Islet of Langerhans (tissue), 1 donor: ENCODE data around the gene LRRC28.
A peak's percentile ranks its signal among the peaks of the same experiment; 100 is the strongest.

Source experiments
- FAIRE-seq: peaks from one replicate; lab custom pipeline; 2011; peaks lifted over from hg19 to GRCh38; lab: Jason Lieb, UNC

Gene LRRC28

DNA sequence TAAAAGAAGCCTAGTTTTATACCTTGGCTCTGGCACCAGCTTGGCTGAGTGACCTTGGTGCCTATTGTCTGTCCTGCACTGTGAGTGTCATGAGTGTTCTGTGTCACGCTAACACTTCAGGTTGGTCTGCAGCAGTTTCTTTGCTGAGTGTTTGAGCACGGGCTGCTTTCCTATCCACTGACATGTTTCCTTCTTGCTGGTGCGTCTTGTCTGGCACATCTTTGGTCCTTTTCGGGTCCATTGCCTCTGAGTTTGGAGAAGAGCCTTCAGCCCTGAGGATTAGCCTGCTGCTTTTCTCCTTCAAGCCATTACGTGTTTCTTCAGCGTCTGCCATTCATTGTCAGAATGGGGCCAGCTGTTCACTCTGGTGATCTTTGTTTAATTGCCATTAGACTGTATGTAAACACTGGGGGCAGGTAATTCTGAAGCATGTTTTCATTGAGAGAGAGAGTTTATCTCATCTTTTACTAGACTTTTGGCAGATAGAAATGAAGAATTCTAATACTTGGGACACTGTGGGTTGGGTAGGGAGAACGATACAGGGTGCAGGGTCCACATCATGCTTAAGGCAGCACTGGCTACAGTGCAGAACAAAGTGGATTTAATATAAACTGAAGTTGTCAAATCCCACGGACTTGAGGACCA is 55.5 kb downstream of the LRRC28 start:
- peak; percentile 82 for FAIRE-seq

DNA sequence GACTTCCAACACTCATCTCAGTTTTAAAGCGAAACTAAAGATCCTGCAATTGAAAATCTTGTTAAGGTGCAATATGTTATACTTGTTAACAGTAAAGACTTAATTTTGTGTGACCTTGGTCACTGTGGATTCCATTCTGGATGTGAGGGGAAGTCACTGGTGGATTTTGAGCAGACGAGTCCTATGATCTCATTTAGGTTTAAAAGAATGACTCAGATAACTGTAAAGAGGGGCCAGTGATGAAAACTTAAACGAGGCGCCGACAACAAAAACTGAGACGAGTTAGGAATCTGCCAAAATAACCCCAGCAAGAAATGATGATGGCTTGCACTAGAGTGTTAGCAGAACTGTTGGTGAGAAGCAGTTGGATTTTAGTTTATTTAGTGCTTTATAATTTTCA is 56.5 kb downstream of the LRRC28 start:
- no peak for FAIRE-seq

DNA sequence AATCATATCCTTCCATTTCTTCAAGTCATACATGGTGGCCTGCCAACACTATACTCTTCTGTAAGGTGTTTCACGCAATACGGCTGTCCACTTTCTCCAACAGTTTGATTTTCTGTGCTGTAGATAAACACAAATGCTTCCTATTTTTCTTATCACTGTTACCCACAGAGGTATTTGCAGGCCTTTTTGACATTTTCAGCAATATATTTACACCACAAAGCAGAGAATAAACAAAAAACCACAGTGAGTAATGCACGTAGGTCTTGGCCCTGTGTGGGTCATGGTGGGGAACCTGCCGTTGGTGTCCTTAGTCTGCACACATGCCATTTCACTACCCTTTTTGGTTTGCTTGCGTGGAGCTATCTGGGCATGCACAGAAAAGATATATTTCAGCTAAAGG is 59.5 kb downstream of the LRRC28 start:
- FAIRE-seq, result no peak

DNA sequence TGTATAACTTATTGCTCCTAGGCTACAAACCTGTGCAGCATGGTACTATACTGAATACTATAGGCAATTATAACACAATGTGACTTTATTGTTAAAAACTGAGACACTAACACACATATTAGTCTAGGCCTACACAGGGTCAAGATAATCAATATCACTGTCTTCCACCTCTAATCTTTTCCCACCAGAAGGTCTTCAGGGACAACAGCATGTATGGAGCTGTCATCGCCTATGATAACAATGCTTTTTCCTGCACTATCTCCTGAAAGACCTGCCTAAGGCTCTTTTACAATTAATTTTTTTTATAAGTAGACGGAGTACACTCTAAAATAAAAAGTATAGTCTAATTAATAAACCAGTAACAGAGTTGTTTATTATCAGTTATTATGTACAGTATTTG is 60.9 kb downstream of the LRRC28 start:
- FAIRE-seq, result no peak

DNA sequence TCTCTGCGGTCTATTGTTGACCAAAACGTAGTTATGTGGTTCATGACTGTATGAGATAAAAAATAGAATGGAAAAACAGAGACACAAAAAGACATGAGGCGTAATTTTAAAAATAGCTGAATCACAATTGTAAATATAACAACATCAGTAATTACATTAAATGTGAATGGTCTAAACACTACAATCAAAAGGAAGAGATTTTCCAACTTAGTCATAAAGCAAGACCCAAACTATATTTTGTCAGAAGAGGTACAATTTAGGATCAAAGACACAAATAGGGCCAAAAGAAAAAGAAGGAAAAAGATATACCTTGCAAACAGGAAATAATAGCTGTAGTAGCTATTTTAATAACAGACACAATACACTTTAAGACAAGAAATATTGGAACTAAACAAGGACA is 61.5 kb downstream of the LRRC28 start:
- FAIRE-seq, result no peak

DNA sequence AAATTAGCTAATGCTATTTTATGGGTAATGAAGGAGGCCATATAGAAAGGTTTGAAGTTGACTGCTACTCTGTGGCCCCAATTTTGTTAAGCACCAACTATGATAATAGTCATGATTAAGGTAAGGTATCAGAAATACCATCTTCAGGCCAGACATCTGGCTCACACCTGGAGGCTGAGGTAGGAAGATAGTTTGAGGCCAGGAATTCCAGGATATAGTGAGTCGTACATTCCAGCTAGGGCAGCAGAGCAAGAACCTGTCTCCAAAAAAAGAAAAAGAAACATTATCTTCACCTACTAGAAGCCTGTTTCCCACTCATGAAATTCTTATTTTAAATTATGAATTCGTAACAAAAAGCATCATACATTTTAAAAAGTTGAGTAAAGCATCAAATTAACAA is 64.4 kb downstream of the LRRC28 start:
- FAIRE-seq, result no peak

DNA sequence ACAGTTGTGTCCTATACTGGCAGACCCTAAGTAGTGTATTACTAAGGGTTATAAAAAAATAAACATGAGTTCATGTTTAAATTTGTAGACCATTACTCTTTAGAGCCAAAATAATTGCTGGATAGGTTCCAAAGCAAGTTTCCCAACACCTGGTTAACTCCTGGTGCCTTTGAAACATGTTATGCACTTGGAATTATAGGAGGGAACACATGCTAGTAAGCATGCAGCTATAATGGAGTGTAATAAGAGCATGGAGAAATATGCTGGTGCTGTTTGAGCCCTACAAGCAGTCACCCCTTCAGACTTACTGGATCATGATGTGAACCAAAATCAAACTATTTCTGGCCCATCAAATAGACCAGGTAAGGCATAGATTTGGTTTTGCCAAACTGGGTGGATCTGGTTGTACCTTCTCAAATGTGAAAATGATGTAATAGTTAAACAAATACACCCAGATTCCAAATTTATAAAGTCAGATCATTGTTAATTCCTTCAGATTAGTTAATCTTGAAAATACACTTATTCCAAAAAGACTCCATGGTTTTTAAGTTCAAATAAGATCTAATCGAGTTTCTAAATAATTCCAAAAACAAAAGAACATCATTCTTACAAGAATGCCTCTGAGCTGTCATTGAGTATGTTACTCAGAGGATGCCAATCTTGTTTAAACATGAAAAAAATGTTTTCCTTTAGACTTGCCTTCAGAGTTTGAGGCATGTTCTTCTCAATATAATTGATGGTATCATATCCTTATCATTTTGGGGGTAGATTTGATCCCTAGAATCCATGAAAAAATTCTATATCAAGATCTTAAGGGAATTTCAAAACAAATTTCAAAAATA is 69.3 kb downstream of the LRRC28 start:
- no peak for FAIRE-seq

DNA sequence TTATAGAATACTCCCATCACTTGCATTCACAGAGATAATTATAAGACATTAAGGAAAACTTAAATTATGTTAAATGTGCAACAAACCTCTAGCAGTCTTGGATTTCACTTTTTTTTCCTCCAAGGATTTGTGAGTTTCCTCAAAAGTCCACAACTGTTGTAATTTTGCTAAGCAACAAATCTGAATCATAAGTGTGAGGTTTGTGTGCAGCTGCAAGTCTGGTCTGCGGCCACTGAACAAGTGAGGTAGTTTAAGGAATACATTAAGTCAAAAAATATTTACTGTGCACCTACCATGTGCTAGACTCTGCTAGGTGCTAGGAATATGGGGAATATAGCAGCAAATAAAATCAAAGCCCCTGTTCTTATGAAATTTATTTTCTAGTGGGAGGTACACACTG is 70.2 kb downstream of the LRRC28 start:
- no peak for FAIRE-seq

DNA sequence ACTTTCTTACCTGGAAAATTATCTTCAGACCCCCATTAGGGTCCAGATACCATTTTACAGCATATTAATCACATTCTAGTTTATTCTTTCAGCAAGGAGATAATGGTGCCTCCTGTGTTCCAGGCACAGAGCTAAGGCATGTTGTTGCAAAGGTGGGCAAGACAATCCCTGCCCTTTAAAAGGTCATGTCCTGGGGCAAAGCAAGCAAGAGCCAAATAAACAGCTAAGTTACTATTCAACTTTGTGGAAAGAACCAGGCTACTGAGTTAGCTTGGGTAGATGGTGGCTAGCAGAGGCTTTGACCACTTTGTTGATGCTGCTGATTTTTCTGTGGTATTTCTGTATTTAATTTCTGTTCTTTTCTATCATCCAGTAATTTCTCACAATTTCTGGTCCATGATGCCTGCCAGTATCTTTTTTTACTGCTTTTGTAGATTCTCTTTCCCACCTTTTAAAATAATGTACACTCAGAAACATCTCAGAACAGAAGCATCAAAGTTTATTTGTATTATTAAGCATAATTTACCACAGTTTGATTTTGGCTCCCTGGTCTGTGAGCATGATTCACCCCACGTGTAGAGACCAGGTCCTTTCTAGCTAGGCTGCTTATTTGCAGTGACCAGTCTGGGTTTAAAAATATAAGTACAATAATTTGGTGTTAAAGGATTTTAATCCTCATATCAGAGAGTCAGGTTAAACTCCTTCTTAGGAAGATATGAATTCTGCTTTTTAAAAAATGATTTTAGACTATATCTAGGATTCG is 71.5 kb downstream of the LRRC28 start:
- FAIRE-seq, result no peak

DNA sequence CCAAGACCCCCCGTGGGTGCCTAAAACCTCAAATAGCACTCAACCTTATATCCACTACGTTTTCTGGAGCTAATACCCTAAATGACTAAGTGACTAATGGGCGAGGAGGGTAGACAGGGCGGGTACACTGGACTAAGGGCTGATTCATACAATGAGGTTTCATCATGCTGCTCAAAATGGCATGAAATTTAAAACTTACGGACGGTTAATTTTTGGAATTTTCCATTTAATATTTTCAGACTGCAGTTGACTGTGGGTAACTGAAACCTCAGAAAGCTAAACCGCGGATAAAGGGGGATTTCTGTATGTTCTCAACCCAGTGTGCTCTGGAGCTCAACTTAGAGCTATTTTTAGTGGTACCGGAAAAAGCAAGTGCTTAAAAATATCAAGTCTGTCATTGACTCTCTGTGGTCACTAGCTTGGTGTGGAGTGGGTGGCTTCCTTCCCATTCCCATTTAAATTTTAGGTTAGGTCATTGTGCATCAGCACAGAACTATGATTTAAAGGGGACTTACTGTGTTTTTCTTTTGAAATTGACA is 72.9 kb downstream of the LRRC28 start:
- no peak for FAIRE-seq

DNA sequence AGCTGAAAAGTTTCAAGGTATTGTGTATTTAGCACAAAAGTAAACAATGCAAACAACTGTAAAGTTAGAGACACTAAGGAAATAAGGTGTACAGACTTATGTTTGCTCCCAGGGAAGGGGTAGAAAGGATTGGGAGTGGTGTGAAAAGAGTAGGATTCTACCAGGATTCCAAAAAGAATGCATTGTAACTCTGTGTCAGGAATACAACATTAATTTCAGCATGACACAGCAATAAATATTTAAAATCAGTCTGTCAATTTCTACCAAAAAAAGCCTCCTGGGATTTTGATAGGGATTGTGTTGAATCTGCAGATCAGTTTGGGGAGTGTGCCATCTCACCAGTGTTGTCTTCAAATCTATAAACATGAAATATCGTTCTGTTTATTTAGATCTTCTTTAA is 73.4 kb downstream of the LRRC28 start:
- no peak for FAIRE-seq

DNA sequence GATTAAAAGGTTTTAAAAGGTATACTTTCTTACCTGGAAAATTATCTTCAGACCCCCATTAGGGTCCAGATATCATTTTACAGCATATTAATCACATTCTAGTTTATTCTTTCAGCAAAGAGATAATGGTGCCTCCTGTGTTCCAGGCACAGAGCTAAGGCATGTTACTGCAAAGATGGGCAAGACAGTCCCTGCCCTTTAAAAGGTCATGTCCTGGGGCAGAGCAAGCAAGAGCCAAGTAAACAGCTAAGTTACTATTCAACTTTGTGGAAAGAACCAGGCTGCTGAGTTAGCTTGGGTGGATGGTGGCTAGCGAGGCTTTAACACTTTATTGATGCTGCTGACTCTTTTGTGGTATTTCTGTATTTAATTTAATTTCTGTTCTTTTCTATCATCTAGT is 75.0 kb downstream of the LRRC28 start:
- no peak for FAIRE-seq

DNA sequence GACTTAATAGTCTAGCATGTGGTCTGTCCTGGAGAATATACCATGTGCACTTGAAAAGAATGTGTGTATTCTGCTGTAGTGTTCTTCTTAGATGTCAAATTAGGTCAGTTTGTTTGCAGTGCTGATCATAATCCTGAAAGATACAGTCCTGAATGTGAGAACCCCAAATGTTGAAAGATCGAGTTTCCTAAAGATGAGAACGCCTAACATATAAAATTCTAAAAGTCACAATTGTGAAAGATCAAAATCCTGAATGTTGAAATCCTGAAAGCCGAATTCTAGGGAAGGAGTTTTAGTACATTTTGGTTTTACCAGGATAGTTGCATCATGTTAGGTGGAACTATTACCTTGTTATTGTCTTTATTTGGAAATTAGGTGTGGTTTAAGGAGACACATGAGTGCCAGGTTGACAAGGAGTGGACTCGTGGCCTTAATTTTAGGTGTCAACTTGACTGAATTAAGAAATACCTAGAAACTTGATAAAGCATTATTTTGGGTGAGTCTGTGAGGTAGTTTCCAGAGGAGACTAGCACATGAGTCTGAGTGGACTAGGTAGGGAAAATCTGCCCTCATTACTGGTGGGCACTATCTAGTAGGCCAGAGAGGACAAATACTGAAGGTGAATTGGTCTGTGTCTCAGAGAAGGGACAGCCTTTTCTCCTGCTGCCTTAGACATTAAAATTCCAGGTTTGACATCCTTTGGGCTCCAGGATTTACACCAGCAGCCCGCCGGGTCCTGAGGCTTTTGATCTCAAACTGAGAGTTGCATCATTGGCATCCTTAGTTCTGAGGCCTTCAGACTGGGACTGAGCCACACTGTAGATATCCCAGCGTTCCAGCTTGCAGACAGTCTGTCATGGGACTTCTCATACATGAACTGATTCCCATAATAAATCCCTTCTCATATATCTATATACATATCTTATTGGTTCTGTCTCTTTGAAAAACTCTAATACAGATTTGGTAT is 77.1 kb downstream of the LRRC28 start:
- FAIRE-seq, result no peak

DNA sequence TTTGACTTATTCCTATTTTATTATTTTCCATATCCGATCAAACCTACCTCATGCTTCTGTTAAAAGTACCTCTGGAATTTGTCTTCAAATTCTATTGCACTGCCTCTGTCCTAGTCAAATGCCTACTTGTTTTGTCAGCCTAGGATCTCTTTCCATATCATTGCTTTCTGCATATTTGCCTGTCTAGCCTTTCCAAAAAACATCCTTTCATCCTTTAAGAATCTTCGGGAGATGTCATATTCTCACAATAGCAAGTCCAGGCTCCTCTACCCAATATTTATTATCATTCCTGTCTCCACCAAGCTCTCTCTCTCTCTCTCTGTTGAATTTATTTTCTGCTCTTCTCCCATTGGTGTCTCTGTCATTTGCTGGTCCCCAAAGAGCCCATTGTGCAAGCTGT is 80.1 kb downstream of the LRRC28 start:
- no peak for FAIRE-seq

DNA sequence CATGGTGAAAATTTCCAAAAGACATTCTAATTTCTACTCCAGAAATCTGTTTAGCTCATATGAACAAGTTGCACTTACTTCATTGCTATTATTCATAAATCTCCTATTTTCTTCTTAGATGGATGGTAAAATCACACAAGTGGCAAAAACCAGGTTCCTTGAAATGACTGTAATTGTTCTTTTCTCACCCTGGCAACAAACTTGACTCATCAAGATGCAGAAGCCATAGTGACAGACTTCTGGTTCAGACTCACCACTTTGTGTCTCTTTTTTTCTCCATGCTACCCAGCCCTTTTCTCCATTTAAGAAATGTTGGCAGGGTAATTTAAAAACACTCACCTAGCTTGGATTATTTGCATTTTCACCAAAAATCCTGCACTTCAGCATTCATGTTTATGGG is 82.1 kb downstream of the LRRC28 start:
- no peak for FAIRE-seq

DNA sequence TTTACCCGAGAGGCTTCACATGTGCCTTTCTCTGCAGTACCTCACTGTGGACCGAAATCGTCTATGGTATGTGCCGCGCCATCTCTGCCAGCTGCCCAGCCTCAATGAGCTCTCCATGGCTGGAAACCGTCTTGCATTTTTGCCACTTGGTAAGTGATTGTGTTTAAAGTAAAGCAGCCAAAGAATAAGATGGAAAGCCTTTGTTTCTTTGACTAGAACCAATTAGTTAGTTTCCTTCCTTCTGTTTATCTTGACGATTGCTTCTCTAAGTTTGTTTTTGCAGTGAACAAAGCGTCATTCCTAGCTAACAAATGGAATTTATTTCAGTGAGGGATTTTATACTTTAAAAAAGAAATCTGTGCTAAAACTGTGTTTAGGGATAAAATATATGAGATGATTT is 82.7 kb downstream of the LRRC28 start:
- no peak for FAIRE-seq

DNA sequence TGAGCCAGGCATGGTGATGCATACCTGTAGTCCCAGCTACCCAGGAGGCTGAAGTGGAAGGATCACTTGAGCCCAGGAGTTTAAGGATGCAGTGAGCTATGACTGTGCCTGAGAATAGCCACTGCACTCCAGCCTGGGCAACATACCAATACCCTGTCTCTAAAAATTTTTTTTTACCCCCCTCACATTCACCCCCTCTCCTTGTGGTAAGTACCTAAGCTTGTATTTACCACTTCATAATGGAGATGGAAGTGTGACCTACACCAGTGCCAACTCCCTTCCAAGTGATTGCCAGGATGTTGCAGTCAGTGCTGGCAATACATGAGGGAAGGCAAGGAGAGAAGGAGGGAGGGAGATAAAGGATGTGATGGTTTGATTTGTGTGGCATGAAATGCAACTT is 84.2 kb downstream of the LRRC28 start:
- no peak for FAIRE-seq

DNA sequence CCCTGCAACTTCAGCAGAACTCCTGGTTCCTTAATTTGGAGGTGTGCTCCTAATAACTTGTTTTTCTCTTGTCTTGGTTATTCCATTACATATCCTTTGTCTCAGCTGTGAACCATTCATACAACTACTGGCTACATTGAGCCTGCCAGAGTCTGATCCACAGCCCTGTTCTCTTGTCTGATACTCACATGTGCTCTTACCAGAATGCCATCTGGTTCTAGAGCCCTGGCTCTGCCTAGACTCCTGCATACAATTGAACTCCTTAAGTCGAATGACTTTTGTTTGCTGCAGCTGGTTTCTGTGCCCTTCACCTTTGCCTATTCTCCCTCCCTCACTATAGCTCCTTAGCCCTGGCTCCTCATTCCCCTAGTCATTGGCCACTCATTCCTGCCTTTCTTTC is 85.5 kb downstream of the LRRC28 start:
- no peak for FAIRE-seq

DNA sequence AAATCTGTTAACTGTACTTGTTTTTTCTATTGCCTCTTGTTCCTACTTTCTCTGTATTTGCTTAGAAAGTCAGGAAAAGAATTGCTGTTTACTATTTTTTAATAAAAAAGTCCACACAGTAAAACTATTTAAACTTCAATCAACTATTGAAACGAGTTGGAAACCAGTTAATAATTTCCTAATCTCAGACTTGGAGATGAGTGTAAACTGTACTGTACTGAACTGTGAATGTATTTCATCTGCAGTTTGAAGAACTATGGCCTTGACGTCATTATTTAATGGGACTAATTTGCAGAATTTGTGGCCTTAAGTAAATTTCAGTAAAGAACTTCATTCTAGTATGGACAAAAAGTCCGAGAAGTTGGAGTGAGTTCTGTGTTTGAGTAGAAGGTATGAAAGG is 89.1 kb downstream of the LRRC28 start:
- no peak for FAIRE-seq

DNA sequence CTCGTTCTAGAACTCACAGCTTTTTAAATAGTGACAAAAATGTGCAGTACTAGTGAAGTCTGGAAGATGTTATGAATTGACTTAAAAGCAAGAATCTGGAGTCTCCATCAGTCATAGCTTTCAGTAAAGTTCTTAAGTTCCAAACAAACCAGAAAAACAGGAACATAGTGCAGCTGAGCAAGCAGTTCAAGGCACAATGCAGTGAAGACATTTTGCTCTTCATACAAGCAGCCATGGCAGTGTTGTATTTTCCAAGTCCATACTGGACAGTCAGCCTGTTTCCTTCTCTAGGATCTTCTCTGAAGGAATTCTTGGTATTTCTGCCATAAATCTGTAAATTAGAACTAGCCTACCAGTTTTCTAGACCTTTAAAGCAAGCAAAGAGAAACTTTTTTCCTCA is 90.5 kb downstream of the LRRC28 start:
- FAIRE-seq, result no peak

DNA sequence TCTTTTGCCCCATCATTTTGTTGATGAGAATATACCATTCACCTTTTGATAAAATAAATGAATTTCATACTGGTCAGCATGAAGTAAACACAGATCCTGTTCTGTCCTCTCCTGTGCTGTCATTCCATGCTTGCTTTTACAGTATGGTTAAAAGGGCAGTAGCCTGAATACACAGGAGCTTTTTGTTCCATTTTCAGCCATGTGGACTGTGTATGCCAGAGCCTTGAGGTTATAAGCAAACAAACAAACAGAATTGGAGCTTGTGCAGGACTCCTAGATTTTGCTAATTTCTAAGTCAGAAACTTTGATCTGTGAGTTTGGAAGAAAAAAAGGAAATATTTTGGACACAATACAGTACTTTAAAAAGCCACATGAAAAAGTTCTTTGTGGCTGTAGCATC is 91.9 kb downstream of the LRRC28 start:
- FAIRE-seq, result no peak
